ENCODE measurements around the gene NTM.

Gene NTM

GRCh38 chr11:132260636-132261035, 890.2 kb downstream of the NTM start:
- ChIA-PET POLR2A (no interaction called here), CTCF (no interaction called here)
- Histone ChIP-seq H3K4me3 (ENCODE audit: low read depth, low read length) (no peak overlapping the region), H3K27ac (ENCODE audit: extremely low read depth, low read depth, low read length) (no peak overlapping the region), H3K4me1 (ENCODE audit: control insufficient read depth, insufficient read depth, low read length) (no peaks in the 10 kb centered on the region), H3K9me3 (ENCODE audit: control insufficient read depth, insufficient read depth, low read depth, low read length) (no peaks in the 10 kb centered on the region), H3K36me3 (ENCODE audit: control insufficient read depth in 2 of 2, insufficient read depth in 1 of 2, low read length in 2 of 2) (no peaks in the 10 kb centered on the region)
- no peak for TF ChIP-seq SP2 (tag by site-specific recombination; IDR thresholded peaks at IDR 0.05)
- no peak for TF ChIP-seq ZNF555 (tag by site-specific recombination; conservative IDR thresholded peaks at IDR 0.05)
- TF ChIP-seq ZNF704 (tag by site-specific recombination; IDR thresholded peaks at IDR 0.05) = no peak

- TF ChIP-seq ZSCAN16 (tag by site-specific recombination; IDR thresholded peaks at IDR 0.05) (no peak), ZNF449 (tag by site-specific recombination; IDR thresholded peaks at IDR 0.05) (no peak), ZFP69B (tag by site-specific recombination; IDR thresholded peaks at IDR 0.05) (no peak), ZNF146 (tag by site-specific recombination; IDR thresholded peaks at IDR 0.05) (no peak), ZNF114 (tag by site-specific recombination; IDR thresholded peaks at IDR 0.05) (no peak)
- H3K27ac ChIP-seq (ENCODE audit: extremely low read depth, low read depth, low read length) = no peak overlapping the region
- no peaks in the 10 kb centered on the region for H3K9me3 ChIP-seq (ENCODE audit: control insufficient read depth, insufficient read depth, low read depth, low read length)
- no peaks in the 10 kb centered on the region for H3K36me3 ChIP-seq (ENCODE audit: control insufficient read depth in 2 of 2, insufficient read depth in 1 of 2, low read length in 2 of 2)
- no peak overlapping the region for H3K4me3 ChIP-seq (ENCODE audit: low read depth, low read length)
- CTCF ChIA-PET = interaction anchor here (2.0 kb wide), 1 partner anchor 15 kb away, joined by 7 read pairs; no protein-coding TSS in a partner anchor
- no peaks in the 10 kb centered on the region for H3K4me1 ChIP-seq (ENCODE audit: control insufficient read depth, insufficient read depth, low read length)
- POLR2A ChIA-PET = no interaction called here
Measured at GRCh38 chr11:132263241-132263640, 892.8 kb downstream of the NTM start.

- H3K9me3 ChIP-seq (ENCODE audit: control insufficient read depth, insufficient read depth, low read depth, low read length) = no peaks in the 10 kb centered on the region
- no peaks in the 10 kb centered on the region for H3K36me3 ChIP-seq (ENCODE audit: control insufficient read depth in 2 of 2, insufficient read depth in 1 of 2, low read length in 2 of 2)
- H3K4me3 ChIP-seq (ENCODE audit: low read depth, low read length) = no peak overlapping the region
- H3K4me1 ChIP-seq (ENCODE audit: control insufficient read depth, insufficient read depth, low read length) = no peaks in the 10 kb centered on the region
- ChIA-PET POLR2A (no interaction called here), CTCF (interaction anchor here (2.0 kb wide), 1 partner anchor 15 kb away, joined by 7 read pairs; no protein-coding TSS in a partner anchor)
- H3K27ac ChIP-seq (ENCODE audit: extremely low read depth, low read depth, low read length) = no peak overlapping the region
- TF ChIP-seq GFI1B (tag by site-specific recombination; IDR thresholded peaks at IDR 0.05) = no peak
- no peak for TF ChIP-seq PRDM4 (tag by site-specific recombination; IDR thresholded peaks at IDR 0.05)
- no peak for TF ChIP-seq ZIC2 (tag by site-specific recombination; IDR thresholded peaks at IDR 0.05)
- no peak for TF ChIP-seq AEBP2 (tag by site-specific recombination; IDR thresholded peaks at IDR 0.05; ENCODE audit: borderline replicate concordance)
- TF ChIP-seq ZNF354C (tag by site-specific recombination; IDR thresholded peaks at IDR 0.05; ENCODE audit: borderline replicate concordance, low read depth) = no peak
- no peak for TF ChIP-seq ZSCAN23 (tag by site-specific recombination; IDR thresholded peaks at IDR 0.05)
- TF ChIP-seq FEZF1 (tag by site-specific recombination; IDR thresholded peaks at IDR 0.05) = no peak
- no peak for TF ChIP-seq ZNF2 (tag by site-specific recombination; IDR thresholded peaks at IDR 0.05)
- TF ChIP-seq ZNF10 (tag by site-specific recombination; IDR thresholded peaks at IDR 0.05) = no peak
- no peak for TF ChIP-seq HOXA7 (CRISPR knock-in tag; IDR thresholded peaks at IDR 0.05; ENCODE audit: borderline replicate concordance)
- TF ChIP-seq ELK4 (IDR thresholded peaks at IDR 0.05; ENCODE audit: borderline replicate concordance, low read depth, low read length) = no peak
- no peak for TF ChIP-seq ZNF112 (tag by site-specific recombination; IDR thresholded peaks at IDR 0.05)
Measured at GRCh38 chr11:132263875-132264274, 893.5 kb downstream of the NTM start.

Data from HEK293 (cell line).